A204.1 (cell line): Measurements from ENCODE around the gene SDS.

Experiments
- FAIRE-seq: peaks from 2 replicates; lab custom pipeline; 2012; peaks lifted over from hg19 to GRCh38; lab: Jason Lieb, UNC

Gene SDS

DNA sequence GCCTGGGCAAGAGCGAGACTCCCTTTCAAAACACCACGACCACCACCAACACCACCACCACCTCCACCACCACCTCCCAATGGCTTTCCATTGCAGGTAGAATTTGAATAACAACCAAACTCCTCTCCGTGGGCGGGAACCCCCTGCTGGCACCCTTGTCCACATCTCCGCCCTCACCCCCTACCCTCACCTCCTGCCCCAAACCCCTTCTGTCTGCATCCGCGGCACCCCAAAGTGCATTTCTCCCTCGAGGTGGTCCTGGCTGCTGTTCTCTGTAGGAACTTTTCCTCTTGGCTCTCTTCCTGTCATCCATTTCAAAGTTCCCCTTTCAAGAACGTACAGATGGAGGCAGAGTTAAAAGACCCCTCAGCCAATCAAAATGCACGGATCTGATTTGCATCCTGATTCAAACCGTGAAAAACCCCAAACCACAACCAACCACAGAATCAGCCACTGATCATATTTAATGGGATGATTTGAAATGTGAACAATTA lies 22.3 kb upstream of the SDS start:
- FAIRE-seq = no peak

DNA sequence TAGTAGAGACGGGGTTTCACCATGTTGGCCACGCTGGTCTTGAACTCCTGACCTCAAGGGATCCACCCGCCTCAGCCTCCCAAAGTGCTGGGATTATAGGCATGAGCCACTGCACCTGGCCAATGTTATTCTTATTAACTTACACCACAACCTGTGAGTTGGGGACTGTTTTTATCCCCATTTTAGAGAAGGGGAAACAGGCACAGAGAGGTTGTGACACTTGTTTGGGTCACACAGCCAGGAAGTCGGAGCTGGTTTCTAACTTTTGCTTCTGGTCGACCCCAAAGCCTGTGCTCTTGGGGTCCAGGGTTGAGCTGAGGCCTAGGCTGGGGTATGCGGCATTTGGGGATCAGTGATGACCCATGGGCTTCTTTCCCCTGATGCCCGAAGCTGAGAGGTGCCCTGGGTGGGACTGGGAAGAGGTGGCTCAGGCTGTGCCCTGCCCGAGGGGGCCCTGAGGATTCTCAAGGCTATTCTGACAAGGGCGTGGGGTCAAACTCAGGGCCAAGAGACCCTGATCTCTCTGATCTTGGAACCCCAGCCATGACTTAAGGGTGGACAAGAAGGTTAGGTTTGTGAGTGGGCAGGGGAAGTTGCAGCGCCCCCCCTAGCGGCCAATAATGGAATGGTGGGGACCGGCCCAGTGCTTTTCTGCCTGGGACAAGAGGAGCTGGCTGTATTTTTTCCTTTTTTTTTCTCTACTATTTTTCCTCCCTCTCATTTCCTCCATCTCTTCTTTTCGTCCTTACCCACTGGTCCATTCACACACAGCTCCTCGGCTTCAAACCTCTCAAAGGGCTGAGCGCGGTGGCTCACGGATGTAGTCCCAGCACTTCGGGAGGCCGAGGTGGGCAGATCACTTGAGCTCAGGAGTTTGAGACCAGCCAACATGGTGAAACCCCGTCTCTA lies 21.5 kb upstream of the SDS start:
- no peak for FAIRE-seq

GRCh38 chr12:113424456-113424855 lies 20.8 kb upstream of the SDS start:
- FAIRE-seq = no peak

DNA sequence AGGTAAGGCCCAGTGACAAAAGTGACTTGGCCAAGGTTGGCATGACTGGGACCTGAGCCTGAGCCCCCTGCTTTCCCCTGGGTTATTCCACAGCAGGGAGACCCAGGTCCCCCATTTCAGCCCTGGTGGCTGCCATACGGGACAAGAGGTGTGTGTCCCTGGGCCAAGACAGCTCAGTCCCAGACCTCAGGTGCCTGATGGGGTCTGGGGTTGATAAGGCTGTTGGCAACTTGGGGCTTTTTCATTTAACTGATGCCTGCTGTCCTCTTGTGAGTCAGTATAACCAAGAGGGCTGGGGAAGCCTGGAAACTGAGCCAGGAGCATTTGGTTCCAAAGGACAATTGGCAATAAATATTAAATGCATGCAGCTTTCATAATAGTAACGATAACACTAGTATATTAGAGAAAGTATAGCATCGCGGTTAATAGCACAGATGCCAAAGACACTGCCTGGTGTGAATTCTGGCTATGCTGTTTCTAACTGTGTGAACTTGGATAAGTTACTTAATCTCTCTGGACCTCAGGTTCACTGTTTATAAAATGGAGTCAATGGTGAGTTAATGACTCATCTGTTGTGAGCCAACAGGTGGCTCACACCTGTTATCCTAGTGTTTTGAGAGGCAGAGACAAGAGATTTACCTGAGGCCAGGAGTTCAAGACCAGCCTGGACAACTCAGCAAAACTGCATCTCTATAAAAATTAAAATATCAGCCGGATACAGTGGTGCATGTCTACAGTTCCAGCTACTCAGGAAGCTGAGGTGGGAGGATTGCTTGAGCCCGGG lies 19.4 kb upstream of the SDS start:
- FAIRE-seq = no peak

- FAIRE-seq = no peak
These were observed 18.6 kb upstream of the SDS start, which contains the start of gene SDSL for GRCh38 chr12:113422030-113422885. Gene SDSL (plus strand): TSS chr12:113422380. CDS start chr12:113427983, 5,603 bp downstream.

DNA sequence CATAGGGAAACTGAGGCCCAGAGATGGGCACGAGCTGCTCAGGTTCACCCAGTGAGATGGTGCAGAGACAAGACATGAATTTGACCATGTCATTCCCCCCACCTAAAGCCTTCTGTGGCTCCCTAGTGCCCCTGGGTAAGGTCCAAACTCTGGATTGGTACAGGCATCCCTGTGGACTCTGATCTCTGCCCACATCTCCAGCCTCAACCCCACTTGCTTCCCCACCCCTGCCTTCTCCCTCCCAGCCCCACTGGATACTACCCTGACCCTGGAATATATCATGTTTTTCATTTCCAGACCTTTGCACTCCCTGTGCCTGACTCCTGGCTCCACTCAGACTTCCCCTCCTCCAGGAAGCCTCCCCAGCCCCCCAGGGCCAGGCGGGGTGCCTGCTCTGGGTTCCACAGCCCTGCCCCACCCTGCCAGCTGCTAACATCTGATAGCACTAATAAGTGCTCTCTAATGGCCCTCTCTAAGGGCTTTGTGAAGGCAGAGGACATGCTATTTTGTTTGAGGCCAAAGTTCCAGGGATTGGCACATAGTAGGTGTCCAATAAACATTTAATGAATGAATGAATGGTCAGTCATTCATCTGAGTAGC lies 17.4 kb upstream of the SDS start:
- FAIRE-seq = no peak

DNA sequence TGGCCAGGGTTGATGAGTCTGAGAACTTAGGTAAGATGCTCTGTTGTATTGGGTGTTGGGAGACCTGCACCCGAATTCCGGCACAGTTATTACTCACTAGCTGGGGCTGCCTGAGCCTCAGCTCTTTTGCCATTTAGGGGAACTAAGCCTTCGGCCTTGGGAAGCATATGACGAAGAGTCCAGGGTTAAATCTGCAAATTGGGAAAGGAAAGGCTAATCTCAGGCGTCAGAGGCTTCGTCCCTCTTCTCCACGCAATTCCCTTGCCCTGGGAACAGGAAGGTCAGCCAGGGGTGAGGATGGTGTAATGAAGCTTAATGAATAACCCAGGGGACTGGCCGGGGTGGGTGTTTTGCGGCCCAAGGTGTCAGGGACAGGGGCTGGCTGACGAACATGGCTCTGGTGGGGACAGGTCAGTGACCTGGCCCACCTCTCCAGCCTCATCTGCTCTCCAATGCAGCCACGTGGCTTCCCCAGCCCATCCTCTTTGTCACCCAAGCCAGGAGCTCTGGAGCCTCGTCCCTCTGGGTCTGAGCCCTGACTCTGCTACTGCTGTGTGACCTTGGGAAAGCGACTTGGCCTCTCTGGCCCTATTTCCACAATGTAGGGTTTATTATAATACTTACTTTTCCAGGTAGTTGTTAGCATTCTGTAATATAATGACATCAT lies 14.7 kb upstream of the SDS start:
- no peak for FAIRE-seq

GRCh38 chr12:113416091-113416754 lies 12.5 kb upstream of the SDS start:
- no peak for FAIRE-seq

DNA sequence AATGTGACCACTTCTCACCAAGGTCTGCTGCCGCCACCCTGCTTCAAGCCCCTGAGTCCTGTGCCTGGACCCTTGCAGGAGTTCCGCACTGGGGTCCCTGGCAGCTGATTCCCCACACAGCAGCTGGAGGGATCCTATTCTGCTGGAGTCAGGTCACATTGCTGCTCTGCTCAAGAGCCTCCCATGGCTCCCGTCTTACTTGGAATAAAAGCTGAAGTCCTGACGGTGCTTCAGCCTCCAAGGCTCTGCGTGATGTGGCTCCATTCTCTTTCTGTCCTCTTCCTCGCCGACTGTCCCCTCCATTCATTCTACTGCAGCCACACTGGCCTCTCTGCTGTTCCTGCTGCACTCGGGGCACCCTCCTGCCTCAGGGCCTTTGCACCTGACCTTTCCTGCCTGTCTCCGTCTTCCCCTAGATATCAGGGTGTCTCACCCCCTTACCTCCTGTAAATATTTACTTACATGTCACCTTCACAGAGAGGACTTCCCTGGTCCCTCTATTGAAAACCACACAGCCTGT lies 10.9 kb upstream of the SDS start:
- no peak for FAIRE-seq

- no peak for FAIRE-seq
These were observed 9.8 kb upstream of the SDS start for GRCh38 chr12:113413488-113413939.

DNA sequence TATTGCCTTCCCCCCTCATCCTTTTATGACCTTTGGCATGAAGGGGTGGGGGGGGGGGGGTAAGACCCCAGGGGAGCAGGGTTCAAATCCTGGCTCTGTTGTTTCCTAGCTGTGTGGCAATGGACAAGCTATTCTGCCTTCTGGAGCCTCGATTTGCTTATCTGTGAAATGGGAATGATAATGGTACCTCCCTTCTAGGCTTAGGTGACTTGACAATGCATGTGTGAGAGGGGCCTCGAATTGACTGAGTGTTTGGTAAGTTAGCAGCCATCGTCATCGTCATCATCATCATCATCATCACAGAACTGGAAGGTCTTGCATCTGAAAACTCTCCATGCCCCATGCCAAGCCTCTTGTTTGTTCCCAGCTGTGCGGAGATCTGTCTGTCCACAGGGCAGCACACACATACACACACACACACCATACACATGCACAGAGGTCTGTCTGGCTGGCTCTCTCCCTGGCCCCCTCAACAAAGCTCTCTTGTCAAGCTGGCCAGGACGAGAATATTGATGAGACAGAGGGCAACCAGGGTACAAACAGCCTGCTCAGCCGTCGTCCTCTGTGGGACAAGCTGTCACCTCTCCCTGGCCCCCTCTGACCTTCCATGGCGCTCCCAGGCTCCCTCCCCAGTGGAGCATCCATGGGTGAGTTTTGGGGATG lies 5.9 kb upstream of the SDS start:
- FAIRE-seq = no peak

GRCh38 chr12:113408756-113409298 lies 5.1 kb upstream of the SDS start:
- FAIRE-seq = no peak

DNA sequence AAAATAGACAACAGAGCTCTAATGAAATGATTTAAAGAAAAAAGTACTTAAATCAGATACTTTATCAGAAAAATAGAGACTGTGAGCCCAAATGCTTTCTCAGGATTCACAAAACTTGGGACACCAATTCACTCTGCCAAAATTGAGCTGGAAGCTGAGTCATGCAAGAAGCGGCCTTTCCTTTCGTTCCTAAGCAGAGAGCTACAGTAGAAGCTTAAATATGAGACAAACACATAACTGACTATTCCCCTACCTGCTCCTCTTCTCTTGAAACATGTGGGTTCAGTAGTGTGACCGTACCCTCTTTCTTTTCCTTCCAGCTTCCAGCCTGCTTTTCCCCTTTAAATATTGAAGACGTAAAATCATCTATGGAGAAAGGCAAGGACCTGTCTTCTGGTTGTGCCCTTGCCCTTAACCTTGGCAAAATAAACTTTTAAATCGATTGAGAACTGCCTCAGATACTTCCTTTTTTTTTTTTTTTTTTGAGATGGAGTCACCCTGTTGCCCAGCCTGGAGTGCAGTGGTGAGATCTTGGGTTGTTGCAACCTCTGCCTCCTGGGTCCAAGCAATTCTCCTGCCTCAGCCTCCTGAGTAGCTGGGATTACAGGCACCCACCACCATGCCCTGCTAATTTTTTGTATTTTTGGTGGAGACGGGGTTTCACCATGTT lies 4.4 kb upstream of the SDS start:
- FAIRE-seq = no peak

DNA sequence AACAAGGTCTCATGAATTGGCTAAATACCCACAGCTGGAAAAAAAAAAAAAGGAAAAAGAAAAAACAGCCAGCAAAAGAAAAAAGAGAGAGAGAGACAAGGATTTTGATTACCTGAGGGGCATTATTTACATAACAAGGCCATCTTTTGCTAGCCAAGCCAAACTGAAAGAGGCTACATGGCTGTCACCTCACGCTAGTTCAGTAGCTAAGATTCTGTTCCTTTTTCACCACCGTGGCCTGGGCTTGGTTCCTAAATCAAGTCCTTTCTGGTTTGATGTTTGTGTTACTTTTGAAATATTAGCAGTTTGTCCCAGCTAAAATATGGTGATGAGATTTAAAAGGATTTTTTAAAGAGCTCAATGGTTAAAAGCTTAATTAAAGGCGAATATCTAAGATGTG lies 2.0 kb upstream of the SDS start:
- no peak for FAIRE-seq

DNA sequence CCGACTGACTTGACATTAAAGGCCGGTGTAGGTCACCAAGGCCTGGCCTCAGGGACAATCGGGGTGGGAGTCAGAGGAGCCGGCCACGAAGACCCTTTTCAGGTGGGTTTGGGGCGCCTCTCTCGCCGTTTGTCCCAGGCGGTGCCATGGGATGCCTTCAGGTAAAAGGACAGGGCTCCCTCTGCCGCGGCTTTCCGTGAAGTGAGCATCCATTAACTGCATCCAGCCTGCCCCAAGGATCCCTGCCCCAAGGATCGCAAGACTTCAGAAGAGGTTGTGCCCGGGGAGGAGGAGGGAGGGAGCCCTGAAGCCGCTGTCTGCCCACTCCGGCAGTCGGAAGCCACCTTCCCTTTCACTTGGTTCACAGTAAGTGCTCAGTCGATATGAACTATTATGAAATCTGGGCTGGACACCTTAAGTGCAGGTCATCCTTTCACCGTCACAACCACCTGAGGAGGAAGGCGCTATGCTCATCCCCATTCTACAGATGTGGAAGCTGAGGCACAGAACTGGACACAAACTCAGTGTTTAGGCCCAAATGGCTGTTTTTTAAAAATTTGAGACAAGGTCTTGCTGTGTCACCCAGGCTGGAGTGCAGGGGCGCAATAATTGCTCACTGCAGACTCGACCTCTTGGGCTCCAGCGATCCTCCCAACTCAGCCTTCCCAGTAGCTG lies 964 bp downstream of the SDS start:
- FAIRE-seq = no peak

DNA sequence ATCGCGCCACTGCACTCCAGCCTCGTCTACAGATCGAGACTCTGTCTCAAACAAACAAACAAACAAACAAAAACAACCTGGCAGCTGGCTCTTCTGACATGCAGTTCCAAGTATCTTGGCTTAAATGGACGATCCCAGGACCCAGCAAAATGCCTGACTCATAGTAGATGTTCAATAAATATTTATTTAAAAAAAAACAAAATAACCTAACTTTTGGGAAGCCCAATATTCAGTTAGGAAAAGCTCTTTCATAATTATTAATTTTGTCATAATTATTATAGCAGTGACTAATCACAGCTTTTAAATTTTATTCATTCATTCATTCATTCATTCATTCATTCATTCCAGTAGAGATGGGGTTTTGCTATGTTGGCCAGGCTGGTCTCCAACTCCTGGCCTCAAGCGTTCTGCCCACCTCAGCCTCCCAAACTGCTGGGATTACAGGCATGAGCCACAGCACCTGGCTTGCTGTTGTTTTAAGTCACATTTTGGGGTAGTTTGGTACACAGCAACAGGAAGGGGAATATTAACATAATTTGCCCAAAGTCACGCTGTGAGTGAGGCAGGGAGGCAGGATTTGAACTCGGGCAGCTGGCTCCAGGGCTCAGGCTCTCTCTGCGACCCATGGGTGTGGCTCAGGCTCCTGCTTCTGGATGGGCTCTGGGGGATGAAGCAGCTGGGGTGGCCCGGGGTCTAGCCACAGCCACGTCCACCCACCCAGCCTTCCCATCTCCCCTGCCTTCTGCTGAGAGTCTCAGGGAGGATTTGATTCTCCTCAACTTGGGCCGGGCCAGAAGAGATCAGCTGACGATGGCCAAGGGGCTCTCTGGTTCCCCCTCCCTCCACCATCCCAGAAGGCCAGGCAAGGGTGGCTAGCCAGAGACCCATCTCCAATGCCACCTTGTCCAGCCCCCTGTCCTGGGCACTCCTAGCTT lies 2.4 kb downstream of the SDS start:
- no peak for FAIRE-seq

- FAIRE-seq = no peak
These were observed 3.3 kb downstream of the SDS start for GRCh38 chr12:113400362-113400761.
